ENCODE measurements around the gene ENPP7.

The ENPP7 gene

DNA sequence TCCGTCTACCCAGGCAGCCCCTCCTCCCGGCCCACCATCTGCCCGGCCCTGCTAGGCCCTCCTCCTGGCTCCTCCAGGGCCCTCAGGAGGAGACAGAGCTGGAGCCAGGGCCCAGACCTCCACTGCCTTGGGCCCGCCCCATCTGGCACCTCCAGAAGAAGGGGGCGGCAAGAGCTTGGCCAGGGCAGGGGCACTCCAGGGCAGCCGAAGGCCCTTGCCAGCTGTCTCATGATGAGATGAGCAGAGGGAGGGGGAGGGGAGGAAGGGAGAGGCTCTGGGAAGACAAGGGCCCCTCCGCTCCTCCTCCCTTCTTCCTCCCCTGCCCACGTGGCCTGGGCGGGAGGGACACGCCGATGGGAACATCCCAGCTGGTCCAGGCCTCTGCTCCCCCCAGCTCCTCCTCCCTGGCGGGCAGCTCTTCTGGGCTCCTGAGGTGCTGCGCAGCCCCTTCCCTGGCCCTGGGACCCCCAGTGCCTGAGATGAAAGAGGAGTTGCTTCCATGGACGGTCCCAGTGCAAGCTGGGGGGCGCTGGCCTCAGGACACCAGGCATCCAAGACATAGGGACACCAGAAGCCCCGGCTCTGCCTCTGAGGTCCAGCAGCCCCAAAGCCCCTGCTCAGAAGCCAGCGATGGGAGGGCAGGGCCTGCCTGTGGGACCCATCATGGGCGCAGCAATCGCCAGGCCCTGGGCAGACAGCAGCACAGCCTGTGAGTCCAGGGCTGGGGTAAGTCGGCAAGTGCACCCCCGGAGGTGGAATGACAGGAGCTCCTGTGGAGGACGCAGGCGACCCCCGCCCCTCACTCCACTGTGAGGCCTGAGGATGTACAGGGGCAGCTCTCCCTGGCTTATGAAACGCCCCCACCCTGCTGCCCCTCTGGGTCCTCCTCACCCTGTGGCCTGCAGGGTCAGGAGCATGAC, 23.6 kb upstream of the ENPP7 start:
- Histone ChIP-seq H3K4me3 (ENCODE audit: insufficient read depth, low read length, poor library complexity, severe bottlenecking) (no peak overlapping the region), H3K9ac (ENCODE audit: low read length) (no peak overlapping the region), H3K36me3 (ENCODE audit: low read length) (no peaks in the 10 kb centered on the region), H4K20me1 (ENCODE audit: low read depth, low read length) (no peaks in the 10 kb centered on the region), H3K79me2 (ENCODE audit: insufficient read depth, low read length) (no peaks in the 10 kb centered on the region), H3K9me3 (ENCODE audit: insufficient read depth, low read length) (no peaks in the 10 kb centered on the region), H3K4me2 (ENCODE audit: low read depth, low read length, poor library complexity, severe bottlenecking) (no peak overlapping the region), H3K9me2 (replicated peaks; ENCODE audit: insufficient read depth, low read length) (no peaks in the 10 kb centered on the region), H3K27me3 (ENCODE audit: low read length) (no peaks in the 10 kb centered on the region), H2AFZ (ENCODE audit: low read depth, low read length, severe bottlenecking) (no peak overlapping the region), H3F3A (ENCODE audit: insufficient read depth) (no peaks in the 10 kb centered on the region), H3K27ac (ENCODE audit: low read depth, low read length) (no peak overlapping the region)
- TF ChIP-seq, protein P1, sequence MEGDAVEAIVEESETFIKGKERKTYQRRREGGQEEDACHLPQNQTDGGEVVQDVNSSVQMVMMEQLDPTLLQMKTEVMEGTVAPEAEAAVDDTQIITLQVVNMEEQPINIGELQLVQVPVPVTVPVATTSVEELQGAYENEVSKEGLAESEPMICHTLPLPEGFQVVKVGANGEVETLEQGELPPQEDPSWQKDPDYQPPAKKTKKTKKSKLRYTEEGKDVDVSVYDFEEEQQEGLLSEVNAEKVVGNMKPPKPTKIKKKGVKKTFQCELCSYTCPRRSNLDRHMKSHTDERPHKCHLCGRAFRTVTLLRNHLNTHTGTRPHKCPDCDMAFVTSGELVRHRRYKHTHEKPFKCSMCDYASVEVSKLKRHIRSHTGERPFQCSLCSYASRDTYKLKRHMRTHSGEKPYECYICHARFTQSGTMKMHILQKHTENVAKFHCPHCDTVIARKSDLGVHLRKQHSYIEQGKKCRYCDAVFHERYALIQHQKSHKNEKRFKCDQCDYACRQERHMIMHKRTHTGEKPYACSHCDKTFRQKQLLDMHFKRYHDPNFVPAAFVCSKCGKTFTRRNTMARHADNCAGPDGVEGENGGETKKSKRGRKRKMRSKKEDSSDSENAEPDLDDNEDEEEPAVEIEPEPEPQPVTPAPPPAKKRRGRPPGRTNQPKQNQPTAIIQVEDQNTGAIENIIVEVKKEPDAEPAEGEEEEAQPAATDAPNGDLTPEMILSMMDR (IDR thresholded peaks at IDR 0.05; ENCODE audit: insufficient read depth, low read length, poor library complexity, severe bottlenecking): no peak
- no peak for TF ChIP-seq EZH2phosphoT487 (conservative IDR thresholded peaks at IDR 0.05; ENCODE audit: low read length)

DNA sequence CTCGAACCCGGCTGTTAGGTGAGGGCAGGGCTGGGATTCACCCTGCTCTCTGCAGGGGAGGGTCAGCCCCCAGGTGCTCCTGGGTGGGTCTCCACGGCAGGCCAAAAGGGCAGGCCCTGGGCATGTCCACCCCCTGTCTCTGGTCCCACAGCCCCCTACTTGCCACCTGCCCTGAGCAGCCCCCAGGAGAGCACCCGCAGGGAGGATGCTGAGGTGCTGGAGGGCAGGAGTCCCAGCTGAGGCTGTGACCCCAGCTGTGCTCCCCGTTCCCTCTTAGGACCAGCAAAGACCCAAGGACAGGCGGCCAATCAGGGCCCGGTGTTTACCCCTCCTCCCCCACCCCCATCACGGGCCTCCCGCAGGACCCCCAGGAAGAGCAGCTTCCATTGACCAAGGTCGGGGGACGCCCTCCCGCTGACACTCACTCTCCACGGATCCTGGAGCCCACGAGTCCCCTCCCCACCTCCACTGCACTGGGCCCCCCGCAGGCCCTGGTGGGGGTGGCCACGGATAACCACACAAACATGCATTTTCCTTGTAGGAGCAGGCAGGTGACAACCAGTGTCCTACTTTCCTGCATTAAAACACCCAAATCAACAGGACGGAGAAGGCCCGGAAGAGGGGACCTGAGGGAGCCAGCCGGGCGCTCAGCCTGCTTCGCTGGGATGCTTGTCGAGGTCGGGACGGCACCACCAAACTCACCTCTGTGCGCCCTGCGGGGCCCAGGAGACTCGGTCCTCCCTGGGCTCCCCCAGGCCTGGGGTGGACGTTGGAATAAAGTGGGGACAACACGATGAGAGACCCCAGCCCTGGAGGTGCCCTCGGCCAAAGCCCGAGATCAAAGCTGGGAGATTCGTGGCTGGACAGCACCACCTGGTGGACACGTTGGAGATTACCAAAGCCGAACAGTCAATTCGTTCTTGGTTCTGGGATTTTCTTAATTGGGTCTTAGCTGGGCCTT, 22.5 kb upstream of the ENPP7 start:
- H2AFZ ChIP-seq (ENCODE audit: low read depth, low read length, severe bottlenecking): no peak overlapping the region
- H3K36me3 ChIP-seq (ENCODE audit: low read length): no peaks in the 10 kb centered on the region
- TF ChIP-seq EZH2phosphoT487 (conservative IDR thresholded peaks at IDR 0.05; ENCODE audit: low read length): no peak
- TF ChIP-seq, protein P1 (IDR thresholded peaks at IDR 0.05; ENCODE audit: insufficient read depth, low read length, poor library complexity, severe bottlenecking): peak; percentile 54
- no peaks in the 10 kb centered on the region for H3K27me3 ChIP-seq (ENCODE audit: low read length)
- H3F3A ChIP-seq (ENCODE audit: insufficient read depth): no peaks in the 10 kb centered on the region
- H3K27ac ChIP-seq (ENCODE audit: low read depth, low read length): no peak overlapping the region
- no peaks in the 10 kb centered on the region for H3K79me2 ChIP-seq (ENCODE audit: insufficient read depth, low read length)
- no peaks in the 10 kb centered on the region for H4K20me1 ChIP-seq (ENCODE audit: low read depth, low read length)
- H3K9me3 ChIP-seq (ENCODE audit: insufficient read depth, low read length): no peaks in the 10 kb centered on the region
- no peak overlapping the region for H3K9ac ChIP-seq (ENCODE audit: low read length)
- no peaks in the 10 kb centered on the region for H3K9me2 ChIP-seq (replicated peaks; ENCODE audit: insufficient read depth, low read length)
- no peak overlapping the region for H3K4me3 ChIP-seq (ENCODE audit: insufficient read depth, low read length, poor library complexity, severe bottlenecking)
- no peak overlapping the region for H3K4me2 ChIP-seq (ENCODE audit: low read depth, low read length, poor library complexity, severe bottlenecking)

- no peak overlapping the region for H3K9ac ChIP-seq (ENCODE audit: low read length)
- no peak overlapping the region for H3K27ac ChIP-seq (ENCODE audit: low read depth, low read length)
- H3K4me2 ChIP-seq (ENCODE audit: low read depth, low read length, poor library complexity, severe bottlenecking): no peak overlapping the region
- no peaks in the 10 kb centered on the region for H3K79me2 ChIP-seq (ENCODE audit: insufficient read depth, low read length)
- H4K20me1 ChIP-seq (ENCODE audit: low read depth, low read length): no peaks in the 10 kb centered on the region
- no peaks in the 10 kb centered on the region for H3K36me3 ChIP-seq (ENCODE audit: low read length)
- no peaks in the 10 kb centered on the region for H3F3A ChIP-seq (ENCODE audit: insufficient read depth)
- no peaks in the 10 kb centered on the region for H3K9me2 ChIP-seq (replicated peaks; ENCODE audit: insufficient read depth, low read length)
- TF ChIP-seq EZH2phosphoT487 (conservative IDR thresholded peaks at IDR 0.05; ENCODE audit: low read length): no peak
- TF ChIP-seq, protein P1 (IDR thresholded peaks at IDR 0.05; ENCODE audit: insufficient read depth, low read length, poor library complexity, severe bottlenecking): no peak
- no peaks in the 10 kb centered on the region for H3K27me3 ChIP-seq (ENCODE audit: low read length)
- H3K9me3 ChIP-seq (ENCODE audit: insufficient read depth, low read length): no peaks in the 10 kb centered on the region
- H3K4me3 ChIP-seq (ENCODE audit: insufficient read depth, low read length, poor library complexity, severe bottlenecking): no peak overlapping the region
- no peak overlapping the region for H2AFZ ChIP-seq (ENCODE audit: low read depth, low read length, severe bottlenecking)
Measured at GRCh38 chr17:79711715-79712305, 18.9 kb upstream of the ENPP7 start.
